B cell (primary cell): ENCODE measurements around the gene FAM107A.

Source experiments
- CTCF ChIP-seq: fragments of 200-600 bp; IDR thresholded peaks from one replicate; pipeline ENCODE4 v1.8.0; 2022; ENCODE audit warnings: antibody characterized with exemption, mild to moderate bottlenecking
- EZH2 ChIP-seq: IDR thresholded peaks from 2 replicates; pipeline ENCODE4 v1.6.1; 2012; ENCODE audit warnings: borderline replicate concordance, low read depth, mild to moderate bottlenecking, moderate library complexity, low read length; ENCODE audit not compliant: insufficient read depth, poor library complexity, severe bottlenecking

GRCh38 chr3:58574682-58575081 lies 2.5 kb downstream of the FAM107A start:
- no peak for TF ChIP-seq EZH2
- no peak for TF ChIP-seq CTCF
